C4-2B (cell line): ENCODE results near the gene BTBD9.

Experiments
- ZFX ChIP-seq: fragments of 450-650 bp; IDR thresholded peaks from 2 replicates; pipeline ENCODE4 v1.6.1; 2017
- TF ChIP-seq, protein P1 (sequence below): fragments of 450-650 bp; conservative IDR thresholded peaks from 2 replicates; pipeline ENCODE4 v1.5.1; 2017; ENCODE audit warnings: mild to moderate bottlenecking

- TF ChIP-seq, protein P1, sequence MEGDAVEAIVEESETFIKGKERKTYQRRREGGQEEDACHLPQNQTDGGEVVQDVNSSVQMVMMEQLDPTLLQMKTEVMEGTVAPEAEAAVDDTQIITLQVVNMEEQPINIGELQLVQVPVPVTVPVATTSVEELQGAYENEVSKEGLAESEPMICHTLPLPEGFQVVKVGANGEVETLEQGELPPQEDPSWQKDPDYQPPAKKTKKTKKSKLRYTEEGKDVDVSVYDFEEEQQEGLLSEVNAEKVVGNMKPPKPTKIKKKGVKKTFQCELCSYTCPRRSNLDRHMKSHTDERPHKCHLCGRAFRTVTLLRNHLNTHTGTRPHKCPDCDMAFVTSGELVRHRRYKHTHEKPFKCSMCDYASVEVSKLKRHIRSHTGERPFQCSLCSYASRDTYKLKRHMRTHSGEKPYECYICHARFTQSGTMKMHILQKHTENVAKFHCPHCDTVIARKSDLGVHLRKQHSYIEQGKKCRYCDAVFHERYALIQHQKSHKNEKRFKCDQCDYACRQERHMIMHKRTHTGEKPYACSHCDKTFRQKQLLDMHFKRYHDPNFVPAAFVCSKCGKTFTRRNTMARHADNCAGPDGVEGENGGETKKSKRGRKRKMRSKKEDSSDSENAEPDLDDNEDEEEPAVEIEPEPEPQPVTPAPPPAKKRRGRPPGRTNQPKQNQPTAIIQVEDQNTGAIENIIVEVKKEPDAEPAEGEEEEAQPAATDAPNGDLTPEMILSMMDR: no peak
- TF ChIP-seq ZFX: no peak
These were observed 247.8 kb downstream of the BTBD9 start for GRCh38 chr6:38391626-38392579.
